NOMO-1 (cell line): ENCODE data around the gene SLC25A47.
A peak's percentile ranks its signal among the peaks of the same experiment; 100 is the strongest.
"Not testable (repeated sequence)": the region's sequence is repeated elsewhere in the genome, so short reads cannot be mapped to it uniquely, and the experiment has no call there.

ENCODE experiments used
- DNase-seq, 2 experiments: peaks; one replicate each; lab custom pipeline; 2025; ENCODE audit not compliant: unreplicated experiment in 2 of 2; lab: John Stamatoyannopoulos, UW

Gene SLC25A47

GRCh38 chr14:100289916-100290606, 33.1 kb upstream of the SLC25A47 start:
- DNase-seq, result no peak

DNA sequence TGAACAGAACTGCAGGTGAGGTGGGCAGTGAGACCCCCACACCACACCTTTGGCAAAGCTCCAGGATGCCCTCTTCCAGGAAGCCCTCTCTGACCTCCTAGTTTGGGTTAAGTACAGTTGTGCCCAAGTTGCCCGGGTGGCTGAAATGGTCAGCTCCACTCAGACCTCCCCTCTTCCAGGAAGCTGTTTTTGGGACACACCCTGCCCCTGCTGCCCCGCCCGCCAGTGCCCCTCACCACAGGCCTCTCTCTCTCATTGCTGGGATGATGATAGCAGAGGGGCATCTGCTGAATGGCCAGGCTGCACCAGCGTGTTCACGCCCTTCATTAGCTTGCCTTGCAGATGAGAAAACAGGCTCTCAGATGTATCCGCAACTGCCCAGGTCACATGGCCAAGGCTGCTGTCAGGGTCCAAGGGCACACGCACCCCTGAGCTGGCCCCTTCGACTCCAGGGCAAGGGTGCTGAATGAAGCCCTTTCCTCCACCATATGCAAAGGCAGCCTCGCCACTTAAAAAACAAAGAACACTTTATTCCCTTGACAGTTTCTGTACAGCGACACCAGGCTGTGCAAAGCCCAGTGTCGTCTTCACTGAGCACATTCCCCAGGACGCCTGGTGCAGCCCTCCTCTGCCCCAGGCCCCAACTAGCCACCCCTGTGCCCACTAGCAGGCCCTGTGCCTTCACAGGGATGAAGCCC, 32.4 kb upstream of the SLC25A47 start:
- no peak for DNase-seq

- no peak for DNase-seq
Measured at GRCh38 chr14:100291305-100292075, 31.6 kb upstream of the SLC25A47 start.

DNA sequence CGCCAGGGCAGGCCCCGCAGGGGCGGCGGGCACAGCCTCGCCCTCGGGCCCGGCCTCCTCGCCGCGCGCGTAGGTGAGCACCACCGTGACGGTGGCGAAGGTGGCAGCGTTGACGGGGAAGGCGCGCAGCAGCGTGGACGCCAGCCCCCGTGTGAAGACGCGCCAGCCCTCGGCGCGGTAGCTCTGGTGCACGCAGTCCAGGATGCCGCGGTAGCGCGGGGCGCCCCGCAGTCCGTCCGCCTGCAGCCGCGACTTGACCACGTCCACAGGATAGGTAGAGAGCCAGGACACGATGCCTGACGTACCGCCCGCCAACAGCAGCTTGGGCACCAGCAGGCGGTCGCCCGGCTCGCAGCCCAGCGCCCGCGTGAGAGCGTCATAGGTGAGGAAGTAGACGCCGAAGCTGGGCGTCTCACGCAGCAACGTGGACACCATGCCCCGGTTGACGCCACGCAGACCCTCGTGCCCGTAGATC, 30.8 kb upstream of the SLC25A47 start:
- DNase-seq, result no peak

GRCh38 chr14:100292776-100293461, 30.2 kb upstream of the SLC25A47 start:
- DNase-seq, result no peak

DNA sequence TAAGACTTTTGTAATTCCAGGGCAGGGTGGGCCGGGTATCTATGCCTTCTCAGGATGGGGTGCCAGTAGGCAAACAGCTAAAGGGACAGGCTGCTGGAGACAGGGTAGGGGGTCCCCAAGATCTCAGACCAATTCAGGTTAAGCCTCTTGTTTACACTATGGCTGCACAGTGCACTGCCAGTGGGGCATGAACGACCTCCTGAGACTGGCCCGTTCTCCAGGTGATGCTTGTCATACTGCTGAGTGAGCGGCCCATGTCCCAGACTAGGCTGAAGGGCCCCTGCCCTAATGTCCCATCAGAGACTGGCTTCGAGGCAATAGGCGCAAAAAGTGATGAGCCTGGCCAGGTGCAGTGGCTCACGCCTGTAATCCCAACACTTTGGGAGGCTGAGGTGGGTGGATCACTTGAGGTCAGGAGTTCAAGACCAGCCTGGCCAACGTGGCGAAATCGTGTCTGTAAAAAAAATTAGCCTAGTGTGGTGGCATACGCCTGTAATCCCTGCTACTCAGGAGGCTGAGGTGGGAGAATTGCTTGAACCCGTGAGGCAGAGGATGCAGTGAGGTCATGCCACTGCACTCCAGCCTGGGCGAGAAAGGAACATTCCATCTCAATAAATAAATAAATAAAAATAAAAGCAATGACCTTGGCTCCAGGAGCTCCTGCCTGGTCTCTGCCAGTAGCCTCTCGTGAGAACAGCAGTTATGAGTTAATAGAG, 29.5 kb upstream of the SLC25A47 start:
- DNase-seq, result no peak

DNA sequence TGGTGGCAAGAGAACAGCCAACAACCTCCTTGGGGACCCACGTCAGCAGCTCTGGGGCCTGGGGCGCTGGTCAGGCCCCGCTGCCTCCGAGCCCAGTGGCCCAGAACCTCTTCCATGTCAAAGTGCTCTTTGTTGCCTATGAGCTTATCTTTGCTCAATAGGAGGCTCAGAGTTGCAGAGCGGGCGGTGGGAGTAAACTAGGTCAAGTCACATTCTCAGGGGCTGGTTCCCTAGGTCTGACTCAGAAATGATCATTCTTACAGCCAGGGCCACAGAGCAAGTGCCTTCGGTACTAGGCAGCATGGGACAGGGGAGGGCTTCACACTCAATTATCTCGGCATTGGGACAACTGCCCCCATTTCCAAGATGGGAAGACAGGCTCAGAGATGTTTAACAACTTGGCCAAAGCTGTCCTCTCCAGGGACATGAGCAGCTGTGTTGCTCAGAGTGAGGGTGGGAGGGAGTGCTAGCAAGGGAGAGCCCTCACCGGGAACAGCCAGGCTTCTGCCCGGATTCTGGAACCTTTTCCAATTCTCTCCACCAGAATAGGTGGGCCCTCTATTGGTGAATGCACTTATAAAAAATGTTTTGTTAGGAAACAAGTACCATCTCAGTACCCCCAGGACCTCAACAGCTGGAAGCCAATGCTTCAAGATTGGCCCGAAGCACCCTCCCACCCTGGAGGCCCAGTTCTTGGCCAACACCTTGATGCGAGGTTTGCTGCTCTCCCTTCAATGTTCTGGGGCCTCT, 28.8 kb upstream of the SLC25A47 start:
- DNase-seq, result no peak

- no peak for DNase-seq
Measured at GRCh38 chr14:100294963-100295330, 28.2 kb upstream of the SLC25A47 start.

DNA sequence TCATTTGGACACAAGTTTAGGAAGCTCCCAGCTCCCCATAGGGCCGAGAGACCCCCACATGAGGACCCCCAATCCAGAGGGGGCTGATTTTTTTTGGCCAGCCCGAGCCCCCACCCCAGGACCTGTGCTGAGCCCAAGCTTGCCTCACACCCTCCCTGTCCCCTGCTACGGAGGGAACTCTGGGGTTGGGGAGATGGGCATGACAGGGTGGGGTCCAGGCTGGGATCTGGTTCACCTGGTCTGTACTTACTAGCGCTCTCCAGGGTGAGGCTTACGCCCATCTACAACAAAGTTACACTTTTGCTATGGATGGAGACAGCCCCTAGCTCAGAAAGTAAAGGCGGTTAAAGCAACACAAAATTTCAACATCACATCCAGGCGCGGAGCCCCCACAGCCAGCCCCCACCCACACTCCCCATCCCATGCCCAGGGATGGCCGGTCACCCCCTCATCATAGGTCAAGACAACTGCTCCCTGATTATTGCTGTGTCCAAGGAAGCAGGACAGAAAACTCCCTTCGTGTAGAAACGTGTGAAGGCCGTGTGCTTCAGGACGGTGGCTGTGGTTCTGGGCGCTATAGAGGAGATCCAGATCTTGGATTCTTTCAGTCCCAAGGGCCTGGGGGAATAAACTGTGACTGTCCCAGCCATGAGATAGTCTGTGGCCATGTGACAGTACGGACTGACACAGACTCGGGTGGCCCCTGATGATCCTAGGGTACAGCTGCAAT, 27.6 kb upstream of the SLC25A47 start:
- no peak for DNase-seq

DNA sequence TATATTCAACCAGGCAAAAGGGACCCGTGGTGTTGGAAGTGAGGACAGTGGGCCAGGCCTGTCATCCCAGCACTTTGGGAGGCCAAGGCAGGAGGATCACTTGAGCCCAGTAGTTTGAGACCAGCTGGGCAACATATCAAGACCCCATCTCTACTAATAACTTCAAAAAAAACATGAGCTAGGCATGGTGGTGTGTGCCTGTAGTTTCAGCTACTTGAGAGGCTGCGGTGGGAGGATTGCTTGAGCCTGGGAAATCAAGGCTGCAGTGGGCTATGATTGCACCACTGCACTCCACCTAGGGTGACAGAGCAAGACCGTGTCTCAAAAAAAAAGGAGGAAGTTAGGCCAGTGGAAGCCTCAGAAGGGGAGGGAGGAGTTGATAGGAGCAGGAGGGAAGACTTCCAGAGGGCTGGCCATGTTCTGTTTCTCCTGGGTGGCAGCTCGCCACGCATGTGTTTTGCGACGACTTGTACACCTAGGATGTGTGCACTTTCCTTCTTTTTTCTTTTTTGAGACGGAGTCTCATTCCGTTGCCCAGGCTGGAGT, 27.0 kb upstream of the SLC25A47 start:
- peak; percentile 70 to 82 for DNase-seq

DNA sequence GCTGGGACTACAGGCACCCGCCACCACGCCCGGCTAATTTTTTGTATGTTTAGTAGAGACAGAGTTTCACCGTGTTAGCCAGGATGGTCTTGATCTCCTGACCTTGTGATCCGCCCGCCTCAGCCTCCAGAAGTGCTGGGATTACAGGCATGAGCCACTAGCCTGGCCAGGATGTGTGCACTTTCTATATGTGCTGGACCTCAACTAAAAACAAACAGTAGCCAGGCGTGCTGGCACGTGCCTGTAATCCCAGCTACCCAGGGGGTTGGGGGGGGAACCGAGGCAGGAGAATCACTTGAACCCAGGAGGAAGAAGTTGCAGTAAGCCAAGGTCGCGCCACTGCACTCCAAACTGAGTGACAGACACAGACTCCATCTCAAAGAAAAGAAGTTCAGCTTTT, 26.4 kb upstream of the SLC25A47 start:
- DNase-seq, result not testable (repeated sequence)

- peak; percentile 84 to 89 for DNase-seq
Measured at GRCh38 chr14:100297320-100298300, 25.5 kb upstream of the SLC25A47 start.

- DNase-seq, result no peak
Measured at GRCh38 chr14:100298551-100299237, 24.4 kb upstream of the SLC25A47 start.

GRCh38 chr14:100299238-100299560, 23.9 kb upstream of the SLC25A47 start:
- no peak for DNase-seq

DNA sequence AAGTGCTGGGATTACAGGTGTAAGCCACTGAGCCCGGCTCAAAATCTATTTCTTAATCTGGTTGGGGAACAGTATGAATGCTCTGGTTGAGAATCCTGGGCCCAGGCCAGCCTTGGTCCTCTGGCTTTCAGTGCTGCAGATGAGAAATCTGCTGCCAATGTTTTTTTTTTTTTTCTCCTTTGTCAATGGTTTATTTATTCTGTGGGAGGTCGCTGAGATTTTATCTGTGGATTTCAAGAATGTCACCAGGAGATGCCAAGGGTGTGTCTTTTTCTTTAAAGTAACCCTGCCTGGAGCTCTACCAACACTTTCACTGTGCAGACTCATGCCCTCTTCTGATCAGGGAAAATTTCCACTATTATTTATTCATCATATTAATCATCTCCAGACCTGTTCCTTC, 20.5 kb upstream of the SLC25A47 start:
- no peak for DNase-seq

- no peak for DNase-seq
Measured at GRCh38 chr14:100303179-100303578, 20.0 kb upstream of the SLC25A47 start.

- no peak for DNase-seq
Measured at GRCh38 chr14:100303925-100304324, 19.2 kb upstream of the SLC25A47 start.
